HepG2 (cell line): ENCODE data around the gene MRPL43. TPM values are rescaled to one million over a fixed set of nuclear protein-coding genes. Genes with fewer than 3 reads are reported as not detected.

Experiments
- GTF2F1 ChIP-seq: fragments of 150-350 bp; IDR thresholded peaks from 2 replicates; pipeline ENCODE4 v1.6.1; 2014; ENCODE audit warnings: low read length
- LRRFIP1 ChIP-seq: sonication (generic); formaldehyde crosslinking; conservative IDR thresholded peaks from 2 replicates; pipeline ENCODE4 v1.4.0; 2020; ENCODE audit warnings: missing genetic modification reagents
- ZBTB3 ChIP-seq: sonication (generic); formaldehyde crosslinking; IDR thresholded peaks from 2 replicates; pipeline ENCODE4 v1.4.0; 2020; ENCODE audit warnings: low read depth, mild to moderate bottlenecking, moderate library complexity, missing genetic modification reagents, borderline replicate concordance
- ZNF569 ChIP-seq: sonication (generic); formaldehyde crosslinking; IDR thresholded peaks from 2 replicates; pipeline ENCODE4 v1.5.0; 2020; ENCODE audit warnings: mild to moderate bottlenecking, missing genetic modification reagents, moderate library complexity, borderline replicate concordance
- ZNF609 ChIP-seq: sonication (generic); formaldehyde crosslinking; IDR thresholded peaks from 2 replicates; pipeline ENCODE4 v1.4.0; 2020; ENCODE audit warnings: mild to moderate bottlenecking, missing genetic modification reagents, borderline replicate concordance
- polyA plus RNA-seq, 8 experiments: library from polyadenylated mRNA; depleted of rRNA in 3 of 8; stranded (reverse) in 7 of 8; unstranded in 1 of 8; fragments of >200 nt; fragmentation: Illumina TruSeq in 4 of 8; extraction: Trizol in 4 of 8; gene quantifications; 2 replicates each; pipeline versions ENCODE4 v1.2.1 to v1.2.3, GENCODE V29; 2011 to 2016; ENCODE audit warnings: low read depth in 4 of 8, missing spikeins in 1 of 8, mixed read lengths in 1 of 8; ENCODE audit not compliant: insufficient read depth in 1 of 8
- total RNA-seq, 5 experiments: library from RNA; depleted of rRNA; stranded (reverse); fragments of >200 nt; fragmentation: Illumina TruSeq; extraction: Trizol; gene quantifications; 2 replicates each; pipeline ENCODE4 v1.2.3, GENCODE V29; 2016; ENCODE audit warnings: low read depth in 1 of 5
- TF ChIP-seq, protein P1 (sequence below), 2 experiments: fragments of 450-650 bp in 1 of 2; sonication (generic) in 1 of 2; formaldehyde crosslinking in 1 of 2; IDR thresholded peaks; 2 replicates each; pipeline versions ENCODE4 v1.6.1 to v1.8.0; 2016 to 2022; ENCODE audit warnings: antibody characterized with exemption in 1 of 2, mild to moderate bottlenecking in 1 of 2, missing genetic modification reagents in 1 of 2

MRPL43 gene
- total and polyA plus RNA-seq, 2 of the 13 experiments (the other 11 are each of a cell fraction or from before 2014, with no cell fraction given) = 71.0 to 73.7 TPM

DNA sequence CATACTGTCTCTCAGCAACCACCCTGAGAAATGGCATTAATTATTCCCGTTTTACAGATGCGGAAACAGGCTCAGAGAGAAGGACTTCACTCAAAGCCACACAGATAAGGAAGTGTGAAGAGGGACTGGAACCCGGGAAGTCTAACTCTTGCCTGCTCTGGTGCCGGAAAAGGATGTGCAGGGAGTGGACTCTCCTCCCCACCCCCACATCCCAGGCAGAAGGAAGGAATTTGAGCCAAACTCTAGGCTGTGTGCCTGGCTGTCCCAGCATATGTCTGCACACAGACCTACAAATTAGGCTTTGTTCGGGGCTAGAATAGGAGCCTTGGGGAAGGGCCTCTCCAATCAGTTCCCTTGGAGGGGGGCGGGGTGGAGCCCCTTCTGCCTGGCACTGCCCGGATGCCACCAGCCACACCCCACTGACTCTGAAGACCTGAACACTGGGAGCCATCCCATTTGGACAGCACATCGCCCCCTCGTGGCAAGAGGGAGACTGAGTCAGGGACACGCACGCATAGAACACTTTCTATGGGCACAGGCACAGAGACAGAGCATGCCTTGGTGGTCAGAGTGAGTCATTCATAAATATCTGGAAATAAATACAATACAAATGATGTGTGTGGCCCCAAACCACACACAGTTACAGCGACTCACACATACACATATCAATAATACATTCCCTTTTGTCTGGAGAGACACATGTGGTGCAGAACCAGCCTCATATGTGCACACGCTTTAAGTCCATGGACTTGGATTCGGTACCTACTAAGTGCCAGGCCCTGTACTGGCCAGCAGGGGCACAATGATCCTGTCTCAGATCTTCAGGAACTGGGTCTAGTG is 25.4 kb upstream of the MRPL43 start (continued):
- TF ChIP-seq, protein P1, sequence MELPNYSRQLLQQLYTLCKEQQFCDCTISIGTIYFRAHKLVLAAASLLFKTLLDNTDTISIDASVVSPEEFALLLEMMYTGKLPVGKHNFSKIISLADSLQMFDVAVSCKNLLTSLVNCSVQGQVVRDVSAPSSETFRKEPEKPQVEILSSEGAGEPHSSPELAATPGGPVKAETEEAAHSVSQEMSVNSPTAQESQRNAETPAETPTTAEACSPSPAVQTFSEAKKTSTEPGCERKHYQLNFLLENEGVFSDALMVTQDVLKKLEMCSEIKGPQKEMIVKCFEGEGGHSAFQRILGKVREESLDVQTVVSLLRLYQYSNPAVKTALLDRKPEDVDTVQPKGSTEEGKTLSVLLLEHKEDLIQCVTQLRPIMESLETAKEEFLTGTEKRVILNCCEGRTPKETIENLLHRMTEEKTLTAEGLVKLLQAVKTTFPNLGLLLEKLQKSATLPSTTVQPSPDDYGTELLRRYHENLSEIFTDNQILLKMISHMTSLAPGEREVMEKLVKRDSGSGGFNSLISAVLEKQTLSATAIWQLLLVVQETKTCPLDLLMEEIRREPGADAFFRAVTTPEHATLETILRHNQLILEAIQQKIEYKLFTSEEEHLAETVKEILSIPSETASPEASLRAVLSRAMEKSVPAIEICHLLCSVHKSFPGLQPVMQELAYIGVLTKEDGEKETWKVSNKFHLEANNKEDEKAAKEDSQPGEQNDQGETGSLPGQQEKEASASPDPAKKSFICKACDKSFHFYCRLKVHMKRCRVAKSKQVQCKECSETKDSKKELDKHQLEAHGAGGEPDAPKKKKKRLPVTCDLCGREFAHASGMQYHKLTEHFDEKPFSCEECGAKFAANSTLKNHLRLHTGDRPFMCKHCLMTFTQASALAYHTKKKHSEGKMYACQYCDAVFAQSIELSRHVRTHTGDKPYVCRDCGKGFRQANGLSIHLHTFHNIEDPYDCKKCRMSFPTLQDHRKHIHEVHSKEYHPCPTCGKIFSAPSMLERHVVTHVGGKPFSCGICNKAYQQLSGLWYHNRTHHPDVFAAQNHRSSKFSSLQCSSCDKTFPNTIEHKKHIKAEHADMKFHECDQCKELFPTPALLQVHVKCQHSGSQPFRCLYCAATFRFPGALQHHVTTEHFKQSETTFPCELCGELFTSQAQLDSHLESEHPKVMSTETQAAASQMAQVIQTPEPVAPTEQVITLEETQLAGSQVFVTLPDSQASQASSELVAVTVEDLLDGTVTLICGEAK (IDR thresholded peaks at IDR 0.05) = no peak
- TF ChIP-seq, protein P1 (CRISPR knock-in tag; IDR thresholded peaks at IDR 0.05) = no peak
- TF ChIP-seq GTF2F1 (no peak), ZNF609 (CRISPR knock-in tag) (no peak), ZNF569 (CRISPR knock-in tag) (no peak), ZBTB3 (CRISPR knock-in tag) (no peak), LRRFIP1 (no peak)
